IMR-90 (cell line): ENCODE results near the gene BMP2K. TPM values are rescaled to one million over a fixed set of nuclear protein-coding genes. Genes with fewer than 3 reads are reported as not detected.

Source experiments
- ATAC-seq: fragments of 200-7000 bp; cut with Tn5 transposase; 2 replicates; pipeline ENCODE4 v1.9.1; 2020; ENCODE audit warnings: low read depth, mild to moderate bottlenecking, moderate library complexity
- BruUV-seq: library from RNA; stranded (reverse); fragments of 400-500 nt; replicated peaks from 2 replicates; lab custom pipeline; 2021; lab: Mats Ljungman, UMichigan
- CTCF ChIA-PET: fragments of 300-600 bp; formaldehyde crosslinking; extraction: SDS; loops from one replicate; lab custom pipeline; 2021; ENCODE audit warnings: antibody characterized with exemption; lab: Yijun Ruan, JAX
- POLR2A ChIA-PET: fragments of 300-600 bp; sonication (Branson Sonifier 250); formaldehyde crosslinking; loops from one replicate; lab custom pipeline; 2022; ENCODE audit warnings: antibody characterized with exemption; ENCODE audit not compliant: unreplicated experiment; lab: Charles Lee
- DNase-seq: peaks from one replicate; pipeline ENCODE4 v3.0.0; 2013
- H2AFZ ChIP-seq: replicated peaks from 2 replicates; pipeline ENCODE3; 2013; ENCODE audit warnings: low read length, mild to moderate bottlenecking; ENCODE audit not compliant: poor library complexity
- H2AK5ac ChIP-seq: 2 replicates; pipeline ENCODE4 v1.6.1; 2013; ENCODE audit warnings: low read depth, low read length, inconsistent platforms
- H2AK9ac ChIP-seq: replicated peaks from 2 replicates; pipeline ENCODE3; 2013; ENCODE audit warnings: mild to moderate bottlenecking, low read depth, low read length, moderate library complexity; ENCODE audit not compliant: poor library complexity
- H2BK120ac ChIP-seq: 2 replicates; pipeline ENCODE4 v1.6.1; 2013; ENCODE audit warnings: low read depth, low read length, inconsistent platforms
- H2BK15ac ChIP-seq: 3 replicates; pipeline ENCODE4 v1.6.1; 2013; ENCODE audit warnings: low read depth, low read length, inconsistent platforms
- H2BK20ac ChIP-seq: 2 replicates; pipeline ENCODE4 v1.6.1; 2013; ENCODE audit warnings: low read depth, mild to moderate bottlenecking, inconsistent platforms, low read length, moderate library complexity
- H2BK5ac ChIP-seq: 2 replicates; pipeline ENCODE4 v1.6.1; 2013; ENCODE audit warnings: mild to moderate bottlenecking, low read depth, low read length, inconsistent platforms; ENCODE audit not compliant: poor library complexity, severe bottlenecking
- H3K14ac ChIP-seq: replicated peaks from 2 replicates; pipeline ENCODE4 v1.6.1; 2013; ENCODE audit warnings: low read depth, low read length, inconsistent platforms
- H3K18ac ChIP-seq: 2 replicates; pipeline ENCODE4 v1.6.1; 2013; ENCODE audit warnings: low read depth, low read length, control low read depth
- H3K23ac ChIP-seq: 2 replicates; pipeline ENCODE4 v1.6.1; 2013; ENCODE audit warnings: low read depth, low read length, inconsistent platforms
- H3K27ac ChIP-seq: 2 replicates; pipeline ENCODE4 v1.5.1; 2013; ENCODE audit warnings: mild to moderate bottlenecking, control low read depth, low read length; ENCODE audit not compliant: insufficient read depth
- H3K27me3 ChIP-seq: 2 replicates; pipeline ENCODE4 v1.6.1; 2013; ENCODE audit warnings: low read length; ENCODE audit not compliant: control insufficient read depth, insufficient read depth
- H3K36me3 ChIP-seq: 2 replicates; pipeline ENCODE4 v1.6.1; 2013; ENCODE audit warnings: low read length, mixed read lengths; ENCODE audit not compliant: control insufficient read depth, insufficient read depth
- H3K4ac ChIP-seq: 2 replicates; pipeline ENCODE4 v1.6.1; 2013; ENCODE audit warnings: low read depth, low read length, inconsistent platforms
- H3K4me1 ChIP-seq: 2 replicates; pipeline ENCODE4 v1.6.1; 2013; ENCODE audit warnings: low read length, mixed read lengths; ENCODE audit not compliant: control insufficient read depth, insufficient read depth
- H3K4me2 ChIP-seq: 2 replicates; pipeline ENCODE4 v1.6.1; 2013; ENCODE audit warnings: low read depth, mild to moderate bottlenecking, control low read depth, low read length, moderate library complexity
- H3K4me3 ChIP-seq: 2 replicates; pipeline ENCODE4 v1.5.1; 2013; ENCODE audit warnings: low read depth, mild to moderate bottlenecking, control low read depth, low read length, moderate library complexity; ENCODE audit not compliant: insufficient read depth
- H3K56ac ChIP-seq: 2 replicates; pipeline ENCODE4 v1.6.1; 2013; ENCODE audit warnings: low read length, inconsistent platforms; ENCODE audit not compliant: insufficient read depth; ENCODE audit errors: extremely low read depth
- H3K79me1 ChIP-seq, 2 experiments: 2 replicates each; pipeline ENCODE4 v1.6.1; 2013; ENCODE audit warnings: low read length in 2 of 2, inconsistent platforms in 1 of 2, low read depth in 1 of 2
- H3K9ac ChIP-seq: 2 replicates; pipeline ENCODE4 v1.6.1; 2013; ENCODE audit warnings: low read depth, low read length, control low read depth
- H3K9me1 ChIP-seq: 2 replicates; pipeline ENCODE4 v1.6.1; 2013; ENCODE audit warnings: low read length, inconsistent platforms; ENCODE audit not compliant: insufficient read depth
- H3K9me3 ChIP-seq: 2 replicates; pipeline ENCODE4 v1.6.1; 2013; ENCODE audit warnings: low read length; ENCODE audit not compliant: control insufficient read depth, insufficient read depth
- H4K20me1 ChIP-seq: 2 replicates; pipeline ENCODE4 v1.6.1; 2013; ENCODE audit warnings: low read length, inconsistent platforms; ENCODE audit not compliant: insufficient read depth
- H4K5ac ChIP-seq: 2 replicates; pipeline ENCODE4 v1.6.1; 2013; ENCODE audit warnings: mild to moderate bottlenecking, low read depth, low read length, control low read depth
- H4K8ac ChIP-seq, 2 experiments: 2 replicates each; pipeline ENCODE4 v1.6.1; 2013; ENCODE audit warnings: low read depth in 2 of 2, low read length in 2 of 2, control low read depth in 1 of 2, inconsistent platforms in 1 of 2
- H4K91ac ChIP-seq: 2 replicates; pipeline ENCODE4 v1.6.1; 2013; ENCODE audit warnings: low read depth, low read length, inconsistent platforms; ENCODE audit not compliant: insufficient read depth
- BHLHE40 ChIP-seq: fragments of 150-350 bp; IDR thresholded peaks from 2 replicates; pipeline ENCODE4 v1.6.1; 2016; ENCODE audit warnings: mild to moderate bottlenecking, low read depth, low read length
- CEBPB ChIP-seq: IDR thresholded peaks from 2 replicates; pipeline ENCODE4 v1.6.1; 2012; ENCODE audit warnings: low read depth, low read length, improper control_type of control experiment
- CHD1 ChIP-seq: IDR thresholded peaks from 2 replicates; pipeline ENCODE4 v1.6.1; 2012; ENCODE audit warnings: low read depth, low read length, improper control_type of control experiment
- FOS ChIP-seq: fragments of 150-350 bp; IDR thresholded peaks from 2 replicates; pipeline ENCODE4 v1.6.1; 2016; ENCODE audit warnings: low read depth, low read length
- MAFK ChIP-seq: IDR thresholded peaks from 2 replicates; pipeline ENCODE4 v1.6.1; 2012; ENCODE audit warnings: low read depth, low read length, improper control_type of control experiment
- MAZ ChIP-seq: IDR thresholded peaks from 2 replicates; pipeline ENCODE4 v1.6.1; 2012; ENCODE audit warnings: low read depth, mild to moderate bottlenecking, low read length, improper control_type of control experiment, moderate library complexity, borderline replicate concordance
- MXI1 ChIP-seq: IDR thresholded peaks from 2 replicates; pipeline ENCODE4 v1.6.1; 2012; ENCODE audit warnings: low read depth, mild to moderate bottlenecking, low read length, moderate library complexity, borderline replicate concordance
- NFE2L2 ChIP-seq: fragments of 150-350 bp; IDR thresholded peaks from 2 replicates; pipeline ENCODE4 v1.6.1; 2016; ENCODE audit warnings: low read depth, mild to moderate bottlenecking, low read length
- POLR2A ChIP-seq: IDR thresholded peaks from 2 replicates; pipeline ENCODE4 v1.6.1; 2012; ENCODE audit warnings: mild to moderate bottlenecking, low read depth, low read length
- RAD21 ChIP-seq: IDR thresholded peaks from 2 replicates; pipeline ENCODE4 v1.6.1; 2012; ENCODE audit warnings: low read length, improper control_type of control experiment
- RCOR1 ChIP-seq: IDR thresholded peaks from 2 replicates; pipeline ENCODE4 v1.6.1; 2012; ENCODE audit warnings: mild to moderate bottlenecking, low read length, improper control_type of control experiment; ENCODE audit not compliant: insufficient replicate concordance
- RFX5 ChIP-seq: IDR thresholded peaks from 2 replicates; pipeline ENCODE4 v1.8.0; 2012; ENCODE audit warnings: low read depth, mild to moderate bottlenecking, low read length, moderate library complexity
- SMC3 ChIP-seq: fragments of 150-350 bp; IDR thresholded peaks from 2 replicates; pipeline ENCODE4 v1.6.1; 2016; ENCODE audit warnings: low read depth, mild to moderate bottlenecking, antibody characterized with exemption, low read length, moderate library complexity
- USF2 ChIP-seq: fragments of 150-350 bp; IDR thresholded peaks from 2 replicates; pipeline ENCODE4 v1.6.1; 2017; ENCODE audit warnings: mild to moderate bottlenecking, antibody characterized with exemption, low read length, low read depth
- WGBS, 2 experiments: methylation state at CpG; one replicate each; pipeline versions ENCODE4 v1.1.5 to v1.1.7; 2013; ENCODE audit warnings: missing lambda C conversion rate in 2 of 2; ENCODE audit not compliant: insufficient read length in 1 of 2; ENCODE audit errors: extremely low coverage in 2 of 2; 5-methylcytosine and 5-hydroxymethylcytosine counted together
- dilution Hi-C: fragments of 300-500 bp; cut with HindIII; formaldehyde crosslinking; loops from one replicate; pipeline ENCODE4 v1.14.3; 2018; ENCODE audit warnings: low sequenced_read_pairs; ENCODE audit not compliant: unreplicated experiment
- in situ Hi-C: fragments of 300-500 bp; cut with MboI; formaldehyde crosslinking; loops from 3 replicates; pipeline ENCODE4 v1.14.3; 2019; ENCODE audit warnings: low sequenced_read_pairs, inconsistent platforms, mixed read lengths
- intact Hi-C: fragments of 100-400 bp; cut with micrococcal nuclease; formaldehyde crosslinking; loops from 2 replicates; pipeline ENCODE4 v1.10.0; 2022
- polyA plus RNA-seq, 3 experiments: library from polyadenylated mRNA; depleted of rRNA; stranded (reverse); fragments of >200 nt; gene quantifications; 2 replicates each; pipeline ENCODE4 v1.2.3, GENCODE V29; 2012; ENCODE audit warnings: low replicate concordance in 1 of 3
- total RNA-seq: library from RNA; depleted of rRNA; stranded (reverse); fragments of >200 nt; gene quantifications from 2 replicates; pipeline ENCODE4 v1.2.3, GENCODE V29; 2012
- TF ChIP-seq, protein P1 (sequence below): conservative IDR thresholded peaks from 2 replicates; pipeline ENCODE4 v1.5.1; 2012; ENCODE audit warnings: mild to moderate bottlenecking, low read depth, low read length, improper control_type of control experiment
- TF ChIP-seq, protein P2 (sequence below): fragments of 150-350 bp; IDR thresholded peaks from 2 replicates; pipeline ENCODE4 v1.6.1; 2016; ENCODE audit warnings: low read depth, mild to moderate bottlenecking, low read length, moderate library complexity, borderline replicate concordance

The BMP2K gene
- total and polyA plus RNA-seq, 2 of the 4 experiments (the other 2 are of a cell fraction) = 15.8 to 46.1 TPM

DNA sequence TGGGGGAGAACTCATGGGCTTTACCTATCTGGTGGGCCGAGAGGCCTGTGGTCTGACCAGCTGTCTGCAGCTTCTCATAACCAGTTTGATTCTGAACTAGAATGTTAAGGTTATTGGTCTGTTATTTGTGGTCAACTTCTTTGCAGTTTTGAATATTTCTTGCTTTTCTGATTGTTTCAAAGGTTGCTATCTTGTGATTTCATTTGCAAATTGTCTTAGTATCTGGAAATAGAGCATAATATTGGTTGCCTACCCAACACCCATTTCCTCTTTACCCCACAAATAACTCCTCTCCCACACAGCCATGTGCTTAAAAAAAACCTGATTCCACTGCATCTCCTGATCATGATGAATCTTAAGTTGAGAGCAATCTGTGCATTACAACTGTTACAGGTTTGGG, 39.1 kb upstream of the BMP2K start:
- Histone ChIP-seq H2BK5ac (no peak overlapping the region), H3K56ac (no peak overlapping the region), H2BK15ac (no peak overlapping the region), H3K9me3 (no peaks in the 10 kb centered on the region), H3K4me1 (no peaks in the 10 kb centered on the region), H3K14ac (no peak overlapping the region), H2AK5ac (no peak overlapping the region), H4K8ac (no peak overlapping the region), H2BK20ac (no peak overlapping the region), H3K36me3 (no peaks in the 10 kb centered on the region), H2AFZ (no peak overlapping the region), H3K4ac (no peak overlapping the region), H3K9me1 (no peaks in the 10 kb centered on the region), H3K79me1 (no peaks in the 10 kb centered on the region), H2BK120ac (no peak overlapping the region), H4K91ac (no peak overlapping the region), H4K20me1 (no peaks in the 10 kb centered on the region), H3K4me2 (no peak overlapping the region), H3K23ac (no peak overlapping the region), H2AK9ac (no peak overlapping the region), H3K9ac (no peak overlapping the region), H3K27ac (no peak overlapping the region), H3K18ac (no peak overlapping the region), H3K4me3 (no peak overlapping the region), H4K5ac (no peak overlapping the region), H3K27me3 (no peaks in the 10 kb centered on the region)
- intact Hi-C loops = no loop called here
- WGBS, 2 experiments = 100% methylated on average over 1 of the region's 1 CpG; no CpG with 5 or more reads in 1 of the 2 experiments
- ChIA-PET POLR2A (no interaction called here), CTCF (no interaction called here)
- TF ChIP-seq RFX5 = no peak
- TF ChIP-seq RCOR1 = no peak
- no peak for TF ChIP-seq FOS
- TF ChIP-seq BHLHE40 = no peak
- no peak for TF ChIP-seq CHD1
- no peak for TF ChIP-seq POLR2A
- TF ChIP-seq MXI1 = no peak
- no peak for TF ChIP-seq MAZ
- TF ChIP-seq SMC3 = no peak
- TF ChIP-seq, protein P1, sequence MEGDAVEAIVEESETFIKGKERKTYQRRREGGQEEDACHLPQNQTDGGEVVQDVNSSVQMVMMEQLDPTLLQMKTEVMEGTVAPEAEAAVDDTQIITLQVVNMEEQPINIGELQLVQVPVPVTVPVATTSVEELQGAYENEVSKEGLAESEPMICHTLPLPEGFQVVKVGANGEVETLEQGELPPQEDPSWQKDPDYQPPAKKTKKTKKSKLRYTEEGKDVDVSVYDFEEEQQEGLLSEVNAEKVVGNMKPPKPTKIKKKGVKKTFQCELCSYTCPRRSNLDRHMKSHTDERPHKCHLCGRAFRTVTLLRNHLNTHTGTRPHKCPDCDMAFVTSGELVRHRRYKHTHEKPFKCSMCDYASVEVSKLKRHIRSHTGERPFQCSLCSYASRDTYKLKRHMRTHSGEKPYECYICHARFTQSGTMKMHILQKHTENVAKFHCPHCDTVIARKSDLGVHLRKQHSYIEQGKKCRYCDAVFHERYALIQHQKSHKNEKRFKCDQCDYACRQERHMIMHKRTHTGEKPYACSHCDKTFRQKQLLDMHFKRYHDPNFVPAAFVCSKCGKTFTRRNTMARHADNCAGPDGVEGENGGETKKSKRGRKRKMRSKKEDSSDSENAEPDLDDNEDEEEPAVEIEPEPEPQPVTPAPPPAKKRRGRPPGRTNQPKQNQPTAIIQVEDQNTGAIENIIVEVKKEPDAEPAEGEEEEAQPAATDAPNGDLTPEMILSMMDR = no peak
- TF ChIP-seq NFE2L2 = no peak
- no peak for TF ChIP-seq RAD21
- TF ChIP-seq, protein P2, sequence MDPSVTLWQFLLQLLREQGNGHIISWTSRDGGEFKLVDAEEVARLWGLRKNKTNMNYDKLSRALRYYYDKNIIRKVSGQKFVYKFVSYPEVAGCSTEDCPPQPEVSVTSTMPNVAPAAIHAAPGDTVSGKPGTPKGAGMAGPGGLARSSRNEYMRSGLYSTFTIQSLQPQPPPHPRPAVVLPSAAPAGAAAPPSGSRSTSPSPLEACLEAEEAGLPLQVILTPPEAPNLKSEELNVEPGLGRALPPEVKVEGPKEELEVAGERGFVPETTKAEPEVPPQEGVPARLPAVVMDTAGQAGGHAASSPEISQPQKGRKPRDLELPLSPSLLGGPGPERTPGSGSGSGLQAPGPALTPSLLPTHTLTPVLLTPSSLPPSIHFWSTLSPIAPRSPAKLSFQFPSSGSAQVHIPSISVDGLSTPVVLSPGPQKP = no peak
- no peak for TF ChIP-seq USF2
- TF ChIP-seq MAFK = no peak
- TF ChIP-seq CEBPB = no peak
- no peak for ATAC-seq
- no TSS peak for BruUV-seq
- in situ Hi-C loops = no loop called here
- DNase-seq = no peak
- dilution Hi-C loops = no loop called here
